Keratinocyte (primary cell): ENCODE data around the gene HSD17B1.

Source experiments
- EZH2 ChIP-seq: IDR thresholded peaks from one replicate; pipeline ENCODE4 v1.6.1; 2012; ENCODE audit warnings: inconsistent platforms, mild to moderate bottlenecking, low read length, moderate library complexity
- TF ChIP-seq, protein P1 (sequence below), 3 experiments: IDR thresholded peaks in 1 of 3; conservative IDR thresholded peaks in 1 of 3; optimal IDR thresholded peaks in 1 of 3; 2 replicates in 2 of 3; 3 replicates in 1 of 3; pipeline versions ENCODE3 to v1.5.1; 2011; ENCODE audit warnings: low read length in 3 of 3, mild to moderate bottlenecking in 3 of 3, moderate library complexity in 2 of 3, control low read depth in 1 of 3, inconsistent platforms in 1 of 3; ENCODE audit not compliant: insufficient read depth in 2 of 3; ENCODE audit errors: extremely low read depth in 1 of 3

DNA sequence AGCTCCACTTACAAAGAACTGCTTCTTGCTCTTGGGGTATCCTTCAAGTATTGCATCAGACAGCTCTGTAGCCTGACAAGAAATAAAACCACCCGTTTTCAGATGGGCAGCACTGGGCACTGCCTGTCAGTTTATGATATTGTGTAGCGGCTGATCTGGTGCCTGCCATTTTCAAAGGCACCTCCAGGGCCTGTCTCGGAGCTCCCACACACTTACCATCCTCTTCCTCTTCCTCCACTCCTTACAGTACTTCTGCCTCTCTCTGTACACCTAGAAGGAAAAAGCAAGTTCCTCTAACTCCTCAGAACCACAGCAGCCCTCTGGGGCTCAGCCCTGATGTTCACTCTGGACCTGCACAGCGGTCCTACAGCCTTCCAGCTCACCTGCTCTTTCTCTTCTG, 20.4 kb downstream of the HSD17B1 start:
- TF ChIP-seq, protein P1, sequence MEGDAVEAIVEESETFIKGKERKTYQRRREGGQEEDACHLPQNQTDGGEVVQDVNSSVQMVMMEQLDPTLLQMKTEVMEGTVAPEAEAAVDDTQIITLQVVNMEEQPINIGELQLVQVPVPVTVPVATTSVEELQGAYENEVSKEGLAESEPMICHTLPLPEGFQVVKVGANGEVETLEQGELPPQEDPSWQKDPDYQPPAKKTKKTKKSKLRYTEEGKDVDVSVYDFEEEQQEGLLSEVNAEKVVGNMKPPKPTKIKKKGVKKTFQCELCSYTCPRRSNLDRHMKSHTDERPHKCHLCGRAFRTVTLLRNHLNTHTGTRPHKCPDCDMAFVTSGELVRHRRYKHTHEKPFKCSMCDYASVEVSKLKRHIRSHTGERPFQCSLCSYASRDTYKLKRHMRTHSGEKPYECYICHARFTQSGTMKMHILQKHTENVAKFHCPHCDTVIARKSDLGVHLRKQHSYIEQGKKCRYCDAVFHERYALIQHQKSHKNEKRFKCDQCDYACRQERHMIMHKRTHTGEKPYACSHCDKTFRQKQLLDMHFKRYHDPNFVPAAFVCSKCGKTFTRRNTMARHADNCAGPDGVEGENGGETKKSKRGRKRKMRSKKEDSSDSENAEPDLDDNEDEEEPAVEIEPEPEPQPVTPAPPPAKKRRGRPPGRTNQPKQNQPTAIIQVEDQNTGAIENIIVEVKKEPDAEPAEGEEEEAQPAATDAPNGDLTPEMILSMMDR (optimal IDR thresholded peaks at IDR 0.05 in 1 of 3, IDR thresholded peaks at IDR 0.05 in 1 of 3, conservative IDR thresholded peaks at IDR 0.05 in 1 of 3; ENCODE audit: extremely low read depth in 1 of 3, insufficient read depth in 2 of 3, low read length in 3 of 3): no peak
- TF ChIP-seq EZH2: no peak
